Measurements from ENCODE around the gene FARS2. TPM values are rescaled to one million over a fixed set of nuclear protein-coding genes. Genes with fewer than 3 reads are reported as not detected.

The FARS2 gene
- total and polyA plus RNA-seq, 9 of the 15 experiments (the other 6 are each of a cell fraction or from before 2014, with no cell fraction given): 16.5 to 62.2 (median 27.0) TPM

GRCh38 chr6:5731435-5731834, 470.1 kb downstream of the FARS2 start (continued):
- TF ChIP-seq BCLAF1 (IDR thresholded peaks at IDR 0.05; ENCODE audit: borderline replicate concordance in 1 of 2, control insufficient read depth in 1 of 2, low read depth in 2 of 2, low read length in 1 of 2) (no peak), ZNF507 (tag; conservative IDR thresholded peaks at IDR 0.05) (no peak), CUX1 (CRISPR knock-in tag; IDR thresholded peaks at IDR 0.05) (no peak)
